GM23248 (cell line): Measurements from ENCODE around the gene SLC38A8. TPM values are rescaled to one million over a fixed set of nuclear protein-coding genes. Genes with fewer than 3 reads are reported as not detected.

Source experiments
- DNase-seq: peaks from one replicate; pipeline ENCODE4 v3.0.0-alpha.2; 2015
- H2AFZ ChIP-seq: fragments of 200-600 bp; sonication (generic); 2 replicates; pipeline ENCODE4 v1.6.1; 2016; ENCODE audit warnings: antibody characterized with exemption
- H3F3A ChIP-seq: fragments of 200-600 bp; sonication (generic); 2 replicates; pipeline ENCODE4 v1.6.1; 2016; ENCODE audit warnings: mild to moderate bottlenecking, antibody characterized with exemption, mixed run types; ENCODE audit not compliant: insufficient read depth
- H3K27ac ChIP-seq: fragments of 200-600 bp; sonication (generic); 2 replicates; pipeline ENCODE4 v1.5.1; 2016; ENCODE audit warnings: mild to moderate bottlenecking
- H3K27me3 ChIP-seq: fragments of 200-600 bp; sonication (generic); replicated peaks from 2 replicates; pipeline ENCODE4 v1.6.1; 2016; ENCODE audit warnings: mild to moderate bottlenecking; ENCODE audit not compliant: insufficient read depth
- H3K36me3 ChIP-seq: fragments of 200-600 bp; sonication (generic); 2 replicates; pipeline ENCODE4 v1.6.1; 2016; ENCODE audit warnings: low read depth, mild to moderate bottlenecking
- H3K4me1 ChIP-seq: fragments of 200-600 bp; sonication (generic); 2 replicates; pipeline ENCODE4 v1.6.1; 2016; ENCODE audit warnings: mild to moderate bottlenecking; ENCODE audit not compliant: insufficient read depth
- H3K4me2 ChIP-seq: fragments of 200-600 bp; sonication (generic); one replicate; pipeline ENCODE4 v1.6.1; 2016; ENCODE audit warnings: mild to moderate bottlenecking; ENCODE audit not compliant: unreplicated experiment
- H3K4me3 ChIP-seq: fragments of 200-600 bp; sonication (generic); 2 replicates; pipeline ENCODE4 v1.5.1; 2016; ENCODE audit warnings: mild to moderate bottlenecking
- H3K79me2 ChIP-seq: fragments of 200-600 bp; sonication (generic); 2 replicates; pipeline ENCODE4 v1.6.1; 2016; ENCODE audit warnings: mild to moderate bottlenecking; ENCODE audit not compliant: insufficient read depth
- H3K9ac ChIP-seq: fragments of 200-600 bp; sonication (generic); 2 replicates; pipeline ENCODE4 v1.6.1; 2016; ENCODE audit warnings: mild to moderate bottlenecking
- H3K9me2 ChIP-seq: fragments of 200-600 bp; sonication (generic); 2 replicates; pipeline ENCODE4 v1.6.1; 2016; ENCODE audit warnings: mixed run types, mild to moderate bottlenecking, moderate library complexity; ENCODE audit not compliant: insufficient read depth
- H3K9me3 ChIP-seq: fragments of 200-600 bp; sonication (generic); one replicate; pipeline ENCODE4 v1.6.1; 2017; ENCODE audit warnings: low read depth
- H4K20me1 ChIP-seq: fragments of 200-600 bp; sonication (generic); 2 replicates; pipeline ENCODE4 v1.6.0; 2016; ENCODE audit not compliant: insufficient read depth
- EZH2 ChIP-seq: fragments of 200-600 bp; sonication (generic); IDR thresholded peaks from 2 replicates; pipeline ENCODE4 v1.6.1; 2018; ENCODE audit warnings: antibody characterized with exemption, mild to moderate bottlenecking; ENCODE audit not compliant: insufficient read depth, poor library complexity, severe bottlenecking
- EZH2phosphoT487 ChIP-seq: fragments of 200-600 bp; sonication (generic); IDR thresholded peaks from 2 replicates; pipeline ENCODE4 v1.6.1; 2018; ENCODE audit warnings: antibody characterized with exemption, moderate library complexity, mild to moderate bottlenecking, low read depth; ENCODE audit not compliant: insufficient read depth
- WGBS, 2 experiments: methylation state at CpG; one replicate each; pipeline ENCODE4 v1.1.6; 2015 to 2017; ENCODE audit warnings: low lambda C conversion rate in 2 of 2, low coverage in 1 of 2; ENCODE audit errors: missing lambda C conversion rate in 2 of 2; 5-methylcytosine and 5-hydroxymethylcytosine counted together
- in situ Hi-C: fragments of 300-500 bp; cut with MboI; formaldehyde crosslinking; loops from 2 replicates; pipeline ENCODE4 v1.15.0; 2020
- polyA plus RNA-seq: library from polyadenylated mRNA; unstranded; fragments of >200 nt; fragmentation: Nextera tagmentation; extraction: Ambion mirVana; gene quantifications from 2 replicates; pipeline ENCODE4 v1.2.1, GENCODE V29; 2016
- total RNA-seq: library from RNA; depleted of rRNA; stranded (reverse); fragments of >200 nt; shearing (Covaris generic); gene quantifications from 2 replicates; pipeline ENCODE4 v1.2.3, GENCODE V29; 2014

SLC38A8 gene
- total and polyA plus RNA-seq, 2 experiments from 2014 or later = not detected

DNA sequence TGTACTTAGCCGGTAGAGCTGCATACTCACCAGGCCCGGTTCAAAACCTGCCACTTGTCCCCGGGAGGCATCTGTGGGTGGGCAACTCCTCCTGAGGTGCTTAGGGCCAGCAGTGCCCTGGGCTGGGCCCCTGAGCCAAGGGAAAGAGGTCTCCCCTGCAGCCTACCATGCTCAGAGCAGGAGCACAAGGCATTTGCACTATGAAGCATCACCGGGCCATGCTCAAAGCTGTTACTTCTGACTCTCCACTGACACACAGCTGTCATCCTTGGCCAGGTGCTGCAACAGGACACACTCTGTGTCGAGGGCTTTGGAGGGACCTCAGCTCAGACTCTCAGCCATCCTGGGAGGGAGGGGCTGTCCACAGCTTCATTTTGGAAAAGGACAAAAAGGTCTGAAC is 37.2 kb downstream of the SLC38A8 start:
- H3K36me3 ChIP-seq = no peaks in the 10 kb centered on the region
- H3K79me2 ChIP-seq = no peaks in the 10 kb centered on the region
- H3K27me3 ChIP-seq = peaks cover 15% of the 10 kb centered on the region
- no peaks in the 10 kb centered on the region for H3K9me2 ChIP-seq
- no peaks in the 10 kb centered on the region for H3K9me3 ChIP-seq
- DNase-seq = no peak
- no peak overlapping the region for H3K27ac ChIP-seq
- no peak overlapping the region for H2AFZ ChIP-seq
- H3K4me2 ChIP-seq = no peak overlapping the region
- WGBS, 2 experiments = 46 to 50% methylated on average over 5 of the region's 5 CpGs
- no peak overlapping the region for H3K4me3 ChIP-seq
- H4K20me1 ChIP-seq = no peaks in the 10 kb centered on the region
- H3K4me1 ChIP-seq = no peaks in the 10 kb centered on the region
- H3K9ac ChIP-seq = no peak overlapping the region
- in situ Hi-C loops = no loop called here
- TF ChIP-seq EZH2phosphoT487 (no peak), EZH2 (no peak)
- H3F3A ChIP-seq = no peaks in the 10 kb centered on the region

DNA sequence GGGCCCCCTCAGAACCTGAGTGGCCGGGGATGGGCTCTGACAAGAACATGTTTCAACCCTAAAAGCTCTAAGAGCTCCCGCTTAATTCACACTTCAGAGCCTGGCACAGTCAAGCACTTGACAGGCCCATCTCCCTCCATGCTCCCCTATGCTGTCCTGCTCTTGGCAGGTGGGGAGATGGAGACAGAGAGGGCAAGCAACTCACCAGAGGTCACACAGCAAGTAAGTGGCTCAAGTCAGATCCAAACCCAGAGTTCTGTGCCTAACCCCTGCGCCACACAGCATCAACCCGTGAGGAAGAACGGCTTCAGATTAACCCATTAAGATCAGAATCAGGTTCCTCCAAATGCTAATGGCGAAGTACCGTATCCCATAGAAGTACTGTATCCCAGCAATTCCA is 38.2 kb downstream of the SLC38A8 start:
- Histone ChIP-seq H3K27ac (no peak overlapping the region), H4K20me1 (no peaks in the 10 kb centered on the region), H3K4me2 (no peak overlapping the region), H2AFZ (no peak overlapping the region), H3F3A (no peaks in the 10 kb centered on the region), H3K79me2 (no peaks in the 10 kb centered on the region), H3K4me1 (no peaks in the 10 kb centered on the region), H3K4me3 (no peak overlapping the region), H3K27me3 (peaks cover 15% of the 10 kb centered on the region), H3K9ac (no peak overlapping the region), H3K9me2 (no peaks in the 10 kb centered on the region), H3K9me3 (no peaks in the 10 kb centered on the region), H3K36me3 (no peaks in the 10 kb centered on the region)
- no peak for DNase-seq
- TF ChIP-seq EZH2phosphoT487 = no peak
- TF ChIP-seq EZH2 = no peak
- in situ Hi-C loops = no loop called here
- WGBS, 2 experiments = 66 to 68% methylated on average over 7 of the region's 7 CpGs

DNA sequence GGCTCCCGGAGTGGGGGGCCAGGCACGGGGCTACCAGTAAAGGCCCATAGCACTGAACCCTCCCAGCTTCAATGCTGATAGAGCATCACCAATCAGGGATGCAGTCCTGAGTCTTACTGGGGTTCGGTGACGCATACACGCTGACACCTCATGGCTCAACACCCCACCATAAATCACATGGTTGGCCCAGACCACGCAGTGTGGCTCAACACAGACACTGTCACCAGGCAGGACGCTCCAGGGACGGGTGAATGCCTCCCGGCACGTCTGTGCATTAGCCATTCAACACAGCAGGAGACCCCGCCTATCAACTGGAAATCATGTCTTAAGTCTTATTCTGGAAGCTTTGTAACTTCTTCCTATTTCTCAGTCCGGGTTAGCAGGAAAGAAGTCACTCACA is 39.6 kb downstream of the SLC38A8 start:
- H4K20me1 ChIP-seq = no peaks in the 10 kb centered on the region
- H3K27ac ChIP-seq = no peak overlapping the region
- no peaks in the 10 kb centered on the region for H3K36me3 ChIP-seq
- no peak for DNase-seq
- no peaks in the 10 kb centered on the region for H3K4me1 ChIP-seq
- in situ Hi-C loops = no loop called here
- no peaks in the 10 kb centered on the region for H3F3A ChIP-seq
- H3K79me2 ChIP-seq = no peaks in the 10 kb centered on the region
- no peaks in the 10 kb centered on the region for H3K9me2 ChIP-seq
- H2AFZ ChIP-seq = no peak overlapping the region
- 79 to 87% methylated on average over 12 of the region's 12 CpGs for WGBS, 2 experiments
- H3K9me3 ChIP-seq = no peaks in the 10 kb centered on the region
- no peak overlapping the region for H3K4me2 ChIP-seq
- H3K27me3 ChIP-seq = peaks cover 8% of the 10 kb centered on the region
- H3K4me3 ChIP-seq = no peak overlapping the region
- TF ChIP-seq EZH2phosphoT487 (no peak), EZH2 (no peak)
- H3K9ac ChIP-seq = no peak overlapping the region

DNA sequence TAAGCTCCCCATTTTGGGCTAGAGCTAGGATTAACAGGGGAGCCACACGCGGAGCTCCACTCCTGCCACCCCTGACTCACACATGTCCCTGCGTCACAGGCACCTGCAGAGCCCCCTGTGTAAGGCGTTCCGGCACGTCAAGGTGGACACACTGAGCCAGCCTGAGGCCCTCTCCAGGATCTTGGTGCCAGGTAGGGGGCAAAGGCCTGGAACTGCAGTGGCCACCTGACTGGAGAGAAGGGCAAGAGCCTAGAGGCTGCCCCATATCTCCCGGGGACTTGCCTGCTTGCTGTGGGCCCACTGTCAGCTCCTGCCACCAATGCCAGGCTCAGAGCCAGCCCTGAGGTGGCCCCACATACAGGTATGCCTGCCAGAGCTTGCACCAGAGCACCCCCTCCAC is 40.9 kb downstream of the SLC38A8 start:
- Histone ChIP-seq H3K79me2 (no peaks in the 10 kb centered on the region), H2AFZ (no peak overlapping the region), H3K27me3 (peaks cover 7% of the 10 kb centered on the region), H3K4me1 (no peaks in the 10 kb centered on the region), H3K4me2 (no peak overlapping the region), H3K9me3 (no peaks in the 10 kb centered on the region), H3K9me2 (no peaks in the 10 kb centered on the region), H3K9ac (no peak overlapping the region), H3K36me3 (no peaks in the 10 kb centered on the region), H3F3A (no peaks in the 10 kb centered on the region), H3K27ac (no peak overlapping the region), H3K4me3 (no peak overlapping the region), H4K20me1 (no peaks in the 10 kb centered on the region)
- 83 to 99% methylated on average over 7 of the region's 7 CpGs for WGBS, 2 experiments
- in situ Hi-C loops = no loop called here
- no peak for DNase-seq
- TF ChIP-seq EZH2 (no peak), EZH2phosphoT487 (no peak)
